ENCODE measurements around the gene GOLGA6L7. TPM values are rescaled to one million over a fixed set of nuclear protein-coding genes. Genes with fewer than 3 reads are reported as not detected.

Gene GOLGA6L7
- total and polyA plus RNA-seq, 2 of the 8 experiments (the other 6 are each of a cell fraction or from before 2014, with no cell fraction given): not detected

DNA sequence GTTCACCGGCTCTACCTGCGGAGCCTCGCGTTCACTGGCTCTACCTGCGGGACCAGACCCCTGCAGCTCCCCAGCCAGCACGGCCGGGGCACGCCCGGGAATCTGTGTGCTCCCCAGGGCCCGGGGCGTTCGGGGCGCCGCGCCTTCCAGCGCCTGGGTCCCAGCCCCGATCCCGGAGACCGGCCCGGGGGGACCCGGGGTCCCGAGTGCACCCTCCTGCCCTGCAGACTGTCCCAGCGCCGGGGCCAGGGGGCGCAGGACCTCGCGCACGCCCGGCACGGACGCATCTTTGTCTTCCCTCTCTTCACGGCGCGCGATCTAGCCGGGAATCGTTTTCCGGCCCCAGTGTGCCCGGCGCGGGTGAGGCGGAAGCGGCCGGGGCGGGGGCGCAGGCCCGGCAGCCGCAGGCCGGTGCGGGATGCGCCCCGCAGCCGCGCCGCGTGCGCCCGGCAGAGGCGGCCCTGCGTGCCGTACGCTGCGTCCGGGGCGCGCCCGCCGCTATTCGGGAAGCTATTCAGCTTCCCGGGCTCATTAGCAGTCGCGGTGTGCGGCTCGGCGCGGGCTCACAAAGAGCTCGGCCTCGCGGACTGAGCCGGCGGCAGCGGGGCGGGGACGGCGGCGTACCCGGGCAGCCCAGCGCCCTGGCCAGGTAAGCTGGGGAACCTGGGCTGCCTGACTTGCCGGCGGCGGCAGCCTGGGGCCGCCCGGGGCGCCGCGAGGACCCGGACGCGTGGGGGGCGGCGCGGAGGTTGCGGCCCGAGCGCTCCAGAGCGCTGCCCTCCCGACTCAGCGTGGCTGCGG, 37.4 kb upstream of the GOLGA6L7 start, which contains the start of gene APBA2 (continued):
- TF ChIP-seq GABPA (IDR thresholded peaks at IDR 0.05; ENCODE audit: borderline replicate concordance, insufficient read depth, low read length) (peak; percentile 63), SAP30 (IDR thresholded peaks at IDR 0.05; ENCODE audit: insufficient read depth, insufficient replicate concordance, low read length) (no peak)
